Gastrocnemius medialis (tissue), 4 donors: ENCODE results near the gene UBE2S. TPM values are rescaled to one million over a fixed set of nuclear protein-coding genes. Genes with fewer than 3 reads are reported as not detected.

ENCODE experiments used
- ATAC-seq, 2 donors: fragments of 150-250 bp; one replicate each; pipeline ENCODE4 v1.9.1; 2016
- DNase-seq, 2 donors: peaks; one replicate each; pipeline ENCODE4 v3.0.0-alpha.2; 2019
- H3K27ac ChIP-seq, 4 donors: fragments of 200-600 bp; sonication (generic); 1 replicate in 1 of 4; 2 replicates in 3 of 4; pipeline ENCODE4 v1.5.1; 2016 to 2018; ENCODE audit warnings: mild to moderate bottlenecking in 2 of 4, moderate library complexity in 1 of 4
- H3K27me3 ChIP-seq, 3 donors: fragments of 200-600 bp; sonication (generic) in 2 of 3; 1 replicate in 1 of 3; 2 replicates in 2 of 3; pipeline versions ENCODE4 v1.5.1 to v1.6.0; 2016 to 2019; ENCODE audit warnings: mild to moderate bottlenecking in 1 of 3, moderate library complexity in 1 of 3
- H3K36me3 ChIP-seq, 2 donors: fragments of 200-600 bp; sonication (generic) in 1 of 2; one replicate each; pipeline ENCODE4 v1.5.1; 2017 to 2018
- H3K4me1 ChIP-seq, 2 donors: fragments of 200-600 bp; sonication (generic) in 1 of 2; one replicate each; pipeline ENCODE4 v1.5.1; 2016 to 2017; ENCODE audit warnings: mild to moderate bottlenecking in 2 of 2
- H3K4me3 ChIP-seq, 4 donors: fragments of 200-600 bp; sonication (generic) in 3 of 4; 1 replicate in 1 of 4; 2 replicates in 3 of 4; pipeline ENCODE4 v1.5.1; 2016 to 2019; ENCODE audit warnings: mild to moderate bottlenecking in 2 of 4
- H3K9me3 ChIP-seq, 3 donors: fragments of 200-600 bp; sonication (generic) in 2 of 3; 1 replicate in 1 of 3; 2 replicates in 2 of 3; pipeline ENCODE4 v1.5.1; 2016 to 2019
- POLR2A ChIP-seq, 2 donors: fragments of 450-650 bp; IDR thresholded peaks; one replicate each; pipeline ENCODE4 v1.6.1; 2017; ENCODE audit warnings: antibody characterized with exemption in 2 of 2, mild to moderate bottlenecking in 2 of 2, moderate library complexity in 2 of 2
- in situ Hi-C, 4 donors: fragments of 200-750 bp; cut with MboI; loops; one replicate each; pipeline versions ENCODE4 v1.15.0 to v1.8.0; 2017; ENCODE audit warnings: low sequenced_read_pairs in 4 of 4
- intact Hi-C: fragments of 100-400 bp; cut with DNase I; formaldehyde crosslinking; loops from one replicate; pipeline ENCODE4 v1.15.1; 2023; ENCODE audit warnings: low total_unique reads
- total RNA-seq, 4 donors: library from RNA; depleted of rRNA; stranded (reverse); fragments of >200 nt; gene quantifications; one replicate each; pipeline versions ENCODE4 v1.1.0 to v1.2.3, GENCODE V29; 2016
- TF ChIP-seq, protein P1 (sequence below), 5 experiments: fragments of 450-650 bp in 3 of 5; fragments of 200-600 bp in 2 of 5; sonication (generic) in 2 of 5; IDR thresholded peaks in 4 of 5; conservative IDR thresholded peaks in 1 of 5; 1 replicate in 4 of 5; 2 replicates in 1 of 5; pipeline ENCODE4 v1.5.1; 2016 to 2019; ENCODE audit warnings: antibody characterized with exemption in 5 of 5, mild to moderate bottlenecking in 3 of 5, moderate library complexity in 3 of 5

UBE2S gene
- total RNA-seq, 4 donors from 2014 or later: 7.7 to 14.6 (median 13.4) TPM

DNA sequence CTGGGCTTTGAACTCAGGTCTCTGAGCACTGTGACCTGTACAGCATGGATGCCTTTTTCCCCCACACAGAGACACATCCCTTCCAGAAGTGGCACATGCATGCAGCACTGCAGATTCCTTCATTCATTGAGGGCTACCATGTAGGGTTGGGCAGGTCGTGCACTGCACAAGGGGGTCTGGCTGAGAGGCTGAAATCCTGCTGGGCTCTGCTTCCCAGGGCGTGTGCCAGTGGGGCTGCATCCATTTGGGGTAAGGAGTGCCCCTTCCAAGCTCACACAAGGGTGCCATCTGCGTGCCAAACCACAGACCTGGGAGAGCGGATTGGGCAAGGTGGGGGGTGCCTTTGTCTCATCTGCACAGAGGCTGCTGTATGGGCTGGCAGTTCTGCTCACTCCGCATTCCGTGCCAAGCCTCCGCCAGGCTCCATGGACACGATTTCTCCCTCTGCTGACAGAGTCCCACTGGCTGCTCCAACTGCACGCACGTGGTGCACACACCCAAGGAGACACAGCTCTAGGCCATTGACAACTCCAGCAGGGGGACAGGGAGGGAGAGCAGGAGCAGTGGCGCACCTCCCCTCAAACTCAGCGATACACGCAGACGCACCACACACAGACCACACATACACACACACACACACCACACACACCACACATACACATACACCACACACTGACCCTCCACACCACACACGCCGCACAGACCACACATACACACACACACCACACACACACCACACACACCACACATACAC is 40.0 kb upstream of the UBE2S start:
- DNase-seq (no peak), ATAC-seq (no peak)
- no peak overlapping the region for H3K4me3 ChIP-seq
- TF ChIP-seq, protein P1, sequence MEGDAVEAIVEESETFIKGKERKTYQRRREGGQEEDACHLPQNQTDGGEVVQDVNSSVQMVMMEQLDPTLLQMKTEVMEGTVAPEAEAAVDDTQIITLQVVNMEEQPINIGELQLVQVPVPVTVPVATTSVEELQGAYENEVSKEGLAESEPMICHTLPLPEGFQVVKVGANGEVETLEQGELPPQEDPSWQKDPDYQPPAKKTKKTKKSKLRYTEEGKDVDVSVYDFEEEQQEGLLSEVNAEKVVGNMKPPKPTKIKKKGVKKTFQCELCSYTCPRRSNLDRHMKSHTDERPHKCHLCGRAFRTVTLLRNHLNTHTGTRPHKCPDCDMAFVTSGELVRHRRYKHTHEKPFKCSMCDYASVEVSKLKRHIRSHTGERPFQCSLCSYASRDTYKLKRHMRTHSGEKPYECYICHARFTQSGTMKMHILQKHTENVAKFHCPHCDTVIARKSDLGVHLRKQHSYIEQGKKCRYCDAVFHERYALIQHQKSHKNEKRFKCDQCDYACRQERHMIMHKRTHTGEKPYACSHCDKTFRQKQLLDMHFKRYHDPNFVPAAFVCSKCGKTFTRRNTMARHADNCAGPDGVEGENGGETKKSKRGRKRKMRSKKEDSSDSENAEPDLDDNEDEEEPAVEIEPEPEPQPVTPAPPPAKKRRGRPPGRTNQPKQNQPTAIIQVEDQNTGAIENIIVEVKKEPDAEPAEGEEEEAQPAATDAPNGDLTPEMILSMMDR (IDR thresholded peaks at IDR 0.05 in 4 of 5, conservative IDR thresholded peaks at IDR 0.05 in 1 of 5): no peak
- no peak for TF ChIP-seq POLR2A (IDR thresholded peaks at IDR 0.05)
- H3K36me3 ChIP-seq: no peaks in the 10 kb centered on the region
- peaks cover 61 to 77% (median 62%) of the 10 kb centered on the region in 3 donors for H3K27me3 ChIP-seq
- peaks cover 3 to 11% of the 10 kb centered on the region in 2 donors for H3K4me1 ChIP-seq
- H3K27ac ChIP-seq: no peak overlapping the region
- no peaks in the 10 kb centered on the region for H3K9me3 ChIP-seq
- in situ Hi-C loops (no loop called here), intact Hi-C loops (no loop called here)

DNA sequence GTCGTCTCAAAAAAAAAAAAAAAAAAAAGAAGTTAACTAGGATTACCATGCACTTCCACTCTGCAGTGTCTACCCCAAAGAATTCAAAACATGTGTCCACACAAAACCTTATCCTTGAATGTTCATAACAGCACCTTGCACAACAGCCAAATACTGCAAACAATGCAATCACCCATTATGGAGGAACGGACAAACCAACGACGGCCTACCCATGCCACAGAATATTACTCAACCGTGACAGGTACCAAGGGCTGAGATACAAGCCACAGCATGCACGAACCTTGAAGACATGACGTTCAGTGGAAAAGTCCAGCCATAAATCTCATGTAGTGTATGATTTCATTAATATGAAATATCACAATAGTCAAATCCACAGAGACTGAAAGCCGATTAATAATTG is 38.5 kb upstream of the UBE2S start:
- peaks cover 58 to 73% (median 60%) of the 10 kb centered on the region in 3 donors for H3K27me3 ChIP-seq
- DNase-seq (no peak), ATAC-seq (no peak)
- H3K4me1 ChIP-seq: no peaks in the 10 kb centered on the region
- intact Hi-C loops (no loop called here), in situ Hi-C loops (no loop called here)
- no peak overlapping the region for H3K4me3 ChIP-seq
- no peaks in the 10 kb centered on the region for H3K9me3 ChIP-seq
- no peak overlapping the region for H3K27ac ChIP-seq
- H3K36me3 ChIP-seq: no peaks in the 10 kb centered on the region
- no peak for TF ChIP-seq POLR2A (IDR thresholded peaks at IDR 0.05)
- TF ChIP-seq, protein P1 (IDR thresholded peaks at IDR 0.05 in 4 of 5, conservative IDR thresholded peaks at IDR 0.05 in 1 of 5): no peak

DNA sequence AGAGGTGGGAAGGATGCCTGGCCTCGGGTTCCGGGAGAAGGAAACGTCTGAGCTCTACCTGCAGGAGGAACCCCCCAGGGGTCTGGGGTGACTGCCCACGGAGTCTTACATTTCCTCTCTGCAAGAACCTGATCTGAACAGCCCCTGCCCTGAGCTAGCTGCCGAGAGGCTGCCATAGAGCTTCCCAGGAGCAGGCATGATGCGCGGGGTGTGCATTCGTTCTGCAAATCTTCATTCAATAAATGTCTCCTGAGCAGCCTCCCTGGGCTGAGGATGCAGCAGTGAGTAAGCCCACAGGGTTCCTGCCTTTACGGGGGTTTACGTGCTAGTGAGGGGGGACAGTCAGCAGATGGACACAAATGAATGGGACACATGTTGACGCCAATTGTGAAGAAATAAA is 37.1 kb upstream of the UBE2S start:
- no peaks in the 10 kb centered on the region for H3K4me1 ChIP-seq
- no peak overlapping the region for H3K27ac ChIP-seq
- no peak for ATAC-seq
- no peaks in the 10 kb centered on the region for H3K36me3 ChIP-seq
- peaks cover 62 to 78% (median 63%) of the 10 kb centered on the region in 3 donors for H3K27me3 ChIP-seq
- no peak for DNase-seq
- TF ChIP-seq, protein P1 (IDR thresholded peaks at IDR 0.05 in 4 of 5, conservative IDR thresholded peaks at IDR 0.05 in 1 of 5): no peak
- TF ChIP-seq POLR2A (IDR thresholded peaks at IDR 0.05): no peak
- intact Hi-C loops: no loop called here
- H3K9me3 ChIP-seq: no peaks in the 10 kb centered on the region
- no peak overlapping the region for H3K4me3 ChIP-seq
- in situ Hi-C loops: no loop called here

DNA sequence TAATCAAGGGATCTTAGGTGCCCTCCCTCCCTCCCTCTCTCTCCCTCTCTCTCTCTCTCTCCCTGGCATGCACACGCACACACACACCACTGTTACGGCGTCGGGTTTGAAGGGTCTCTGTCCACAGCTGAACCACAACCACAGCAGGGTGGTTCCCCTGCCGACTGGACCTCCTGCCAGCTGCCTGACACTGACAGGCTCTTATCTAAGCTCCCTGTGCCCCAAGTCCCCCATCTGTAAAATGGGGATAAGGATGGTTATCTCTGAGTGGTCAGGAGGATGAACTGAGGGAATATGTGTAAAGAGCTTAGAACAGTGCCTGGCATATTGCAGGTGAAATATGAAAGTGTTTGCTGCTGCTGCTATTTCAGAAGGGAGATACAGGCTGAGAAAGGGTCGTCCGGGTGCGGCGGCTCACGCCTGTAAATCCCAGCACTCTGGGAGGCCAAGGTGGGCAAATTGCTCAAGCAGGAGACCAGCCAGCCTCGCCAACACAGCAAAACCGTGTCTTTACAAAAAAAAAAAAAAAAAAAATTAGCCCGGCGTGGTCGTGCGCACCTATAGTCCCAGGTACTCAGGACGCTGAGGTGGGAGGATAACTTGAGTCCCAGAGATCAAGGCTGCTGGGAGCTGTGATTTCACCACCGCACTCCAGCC is 36.4 kb upstream of the UBE2S start:
- H3K4me1 ChIP-seq: no peaks in the 10 kb centered on the region
- H3K9me3 ChIP-seq: no peaks in the 10 kb centered on the region
- H3K27ac ChIP-seq: no peak overlapping the region
- no peak overlapping the region for H3K4me3 ChIP-seq
- intact Hi-C loops: no loop called here
- ATAC-seq (no peak), DNase-seq (no peak)
- H3K36me3 ChIP-seq: no peaks in the 10 kb centered on the region
- in situ Hi-C loops: no loop called here
- H3K27me3 ChIP-seq: peaks cover 63 to 78% (median 64%) of the 10 kb centered on the region in 3 donors
- TF ChIP-seq, protein P1 (IDR thresholded peaks at IDR 0.05 in 4 of 5, conservative IDR thresholded peaks at IDR 0.05 in 1 of 5): no peak
- TF ChIP-seq POLR2A (IDR thresholded peaks at IDR 0.05): no peak
